ENCODE measurements around the gene PBXIP1.
"Not testable (repeated sequence)": the region's sequence is repeated elsewhere in the genome, so short reads cannot be mapped to it uniquely, and the experiment has no call there.

PBXIP1 gene

DNA sequence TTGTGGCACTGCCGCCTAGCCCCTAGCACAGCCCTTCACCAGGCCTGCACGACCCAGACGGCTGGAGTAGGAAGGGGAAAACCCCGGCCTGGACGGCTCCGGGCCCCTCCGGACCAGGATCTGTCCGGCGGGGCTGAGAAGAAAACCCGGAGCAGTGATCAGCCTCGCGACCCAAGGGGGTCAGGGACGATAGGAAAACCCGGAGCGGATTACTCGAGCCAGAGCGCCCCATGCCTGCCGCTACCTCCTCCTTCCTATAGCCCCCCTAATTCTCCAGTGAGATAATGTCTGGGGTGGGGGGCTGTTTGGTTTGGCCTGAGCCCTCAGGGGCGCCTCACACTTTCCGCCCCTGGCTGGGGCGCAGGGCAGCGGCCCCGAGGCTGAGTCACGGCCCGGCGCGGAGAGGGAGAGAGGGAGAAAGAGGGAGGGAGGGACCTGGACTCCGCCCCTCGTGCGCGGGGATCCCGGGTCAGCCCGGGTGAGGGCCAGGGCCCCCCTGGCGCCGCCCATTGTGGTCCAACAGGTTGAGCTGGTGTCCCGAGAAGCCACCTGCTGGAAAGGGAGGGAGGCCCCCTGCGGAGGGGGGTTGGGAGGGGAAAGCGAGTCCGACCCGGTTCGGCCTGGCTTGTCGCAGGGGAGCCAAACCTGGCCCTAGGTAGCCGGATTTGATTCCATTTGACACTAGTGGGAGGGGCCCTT is 45.0 kb upstream of the PBXIP1 start:
- DNase-seq (ENCODE audit: insufficient read length) (peak; percentile 85), FAIRE-seq (peak; percentile 92)
- TF ChIP-seq POLR2AphosphoS5 (IDR thresholded peaks at IDR 0.05; ENCODE audit: low read depth, low read length) = no peak
- TF ChIP-seq POLR2A (IDR thresholded peaks at IDR 0.05; ENCODE audit: low read depth, low read length) = peak; percentile 29; the same call in 1 of the 2 replicates
- TF ChIP-seq TAF1 (IDR thresholded peaks at IDR 0.05; ENCODE audit: borderline replicate concordance, low read depth, low read length) = 0 out of 2 replicates have a peak, but pooled peaks have one; percentile 48

DNA sequence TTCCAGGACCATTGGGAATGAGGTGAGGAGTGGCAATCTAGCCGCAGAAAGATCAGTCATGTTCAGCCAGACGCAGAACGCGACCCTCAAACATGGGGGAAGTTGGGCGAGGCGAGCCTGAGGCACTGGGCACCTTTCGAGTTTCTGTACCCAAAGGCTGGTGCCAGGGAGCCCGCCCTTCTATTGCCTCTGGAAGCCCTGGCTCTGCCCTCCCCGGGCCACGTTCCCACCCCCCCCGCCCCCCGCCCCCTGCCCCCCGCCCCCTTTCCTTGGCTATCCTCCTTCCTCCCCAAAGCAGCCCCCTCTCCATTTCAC is 44.5 kb upstream of the PBXIP1 start:
- TF ChIP-seq POLR2AphosphoS5 (IDR thresholded peaks at IDR 0.05; ENCODE audit: low read depth, low read length) (no peak), POLR2A (IDR thresholded peaks at IDR 0.05; ENCODE audit: low read depth, low read length) (no peak), TAF1 (IDR thresholded peaks at IDR 0.05; ENCODE audit: borderline replicate concordance, low read depth, low read length) (no peak)
- no peak for FAIRE-seq
- DNase-seq (ENCODE audit: insufficient read length) = no peak

DNA sequence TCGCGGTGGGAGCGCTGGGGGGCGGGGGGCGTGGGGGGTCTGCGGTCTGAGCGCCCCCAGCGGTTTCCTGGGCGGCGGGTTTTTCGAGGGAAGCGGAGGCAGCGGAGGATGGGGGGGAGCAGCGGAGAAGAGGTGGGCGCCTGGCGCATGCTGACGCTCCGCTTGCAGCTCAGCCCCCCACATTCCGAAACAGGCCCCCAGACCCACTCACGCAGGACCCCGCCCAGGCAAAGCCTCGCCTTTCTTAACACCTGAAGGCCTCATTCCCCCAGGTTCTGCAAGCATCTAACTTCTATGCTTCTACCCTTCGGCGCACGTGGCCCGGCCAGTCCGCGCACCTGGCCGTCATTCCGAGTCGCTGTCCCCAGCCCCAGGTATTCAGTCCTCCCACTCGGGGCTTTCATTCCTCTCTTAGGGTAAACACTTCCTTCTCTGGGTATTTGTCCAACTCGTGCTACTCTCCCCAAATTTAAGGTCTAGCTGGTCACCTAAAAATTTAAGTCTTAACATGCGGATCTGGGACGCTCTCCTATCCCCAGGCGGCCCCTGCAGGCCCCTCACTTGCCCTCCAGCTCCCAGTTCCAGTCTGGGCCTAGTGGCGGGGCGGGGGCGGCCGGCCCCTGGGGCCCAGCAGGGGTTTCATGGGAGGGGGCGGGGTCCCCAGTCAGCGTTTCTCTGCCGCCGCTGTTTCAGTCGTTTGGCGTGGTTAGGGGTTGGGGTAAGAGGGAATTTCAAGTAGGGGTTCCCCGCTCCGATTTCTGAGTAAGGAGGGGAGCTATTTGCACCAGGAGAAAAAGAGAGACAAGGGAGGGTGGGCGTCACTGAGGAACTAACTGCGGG is 43.9 kb upstream of the PBXIP1 start:
- DNase-seq (ENCODE audit: insufficient read length) = no peak

DNA sequence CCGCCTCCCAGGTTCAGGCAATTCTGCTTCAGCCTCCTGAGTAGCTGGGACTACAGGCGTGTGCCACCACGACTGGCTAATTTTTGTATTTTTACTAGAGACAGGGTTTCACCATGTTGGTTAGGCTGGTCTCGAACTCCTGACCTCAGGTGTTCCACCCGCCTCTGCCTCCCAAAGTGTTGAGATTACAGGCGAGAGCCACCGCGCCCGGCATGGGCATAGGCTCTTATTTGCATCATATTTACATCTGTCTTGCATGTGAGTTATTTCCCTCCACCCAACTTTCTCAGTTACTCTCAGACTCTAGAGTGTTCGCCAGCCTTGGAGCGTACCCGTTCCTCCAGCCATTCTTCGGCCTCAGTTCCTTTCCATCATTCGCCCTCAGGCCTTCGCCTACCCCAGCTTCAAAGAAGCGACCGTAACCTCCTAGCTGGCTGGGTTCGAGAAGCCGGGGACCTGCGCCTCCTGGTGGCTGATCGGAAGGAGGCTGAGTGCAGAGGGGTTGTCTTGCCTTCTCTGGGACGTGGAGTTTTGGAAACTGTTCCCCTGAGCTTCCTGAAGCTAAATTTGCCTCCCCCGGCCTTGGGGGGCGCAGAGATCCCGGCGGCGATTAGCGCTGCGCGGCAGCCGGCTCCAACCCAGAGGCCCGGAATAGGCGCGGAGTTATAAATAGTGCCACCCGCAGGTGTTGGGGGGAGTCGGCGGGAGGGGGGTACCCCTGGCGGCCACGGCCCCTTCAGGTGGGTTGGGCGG is 43.1 kb upstream of the PBXIP1 start:
- DNase-seq (ENCODE audit: insufficient read length) (peak; percentile 79), FAIRE-seq (peak; percentile 79)
- TF ChIP-seq POLR2A (IDR thresholded peaks at IDR 0.05; ENCODE audit: low read depth, low read length) (peak; percentile 81), TAF1 (IDR thresholded peaks at IDR 0.05; ENCODE audit: borderline replicate concordance, low read depth, low read length) (peak; percentile 67; the same call in 1 of the 2 replicates), POLR2AphosphoS5 (IDR thresholded peaks at IDR 0.05; ENCODE audit: low read depth, low read length) (no peak; the same call in 1 of the 2 replicates)

More for the DNA sequence above, 43.9 kb upstream of the PBXIP1 start:
- FAIRE-seq = peak; percentile 66
- TF ChIP-seq POLR2AphosphoS5 (IDR thresholded peaks at IDR 0.05; ENCODE audit: low read depth, low read length) (no peak), POLR2A (IDR thresholded peaks at IDR 0.05; ENCODE audit: low read depth, low read length) (0 out of 2 replicates have a peak, but pooled peaks have one; percentile 50)

DNA sequence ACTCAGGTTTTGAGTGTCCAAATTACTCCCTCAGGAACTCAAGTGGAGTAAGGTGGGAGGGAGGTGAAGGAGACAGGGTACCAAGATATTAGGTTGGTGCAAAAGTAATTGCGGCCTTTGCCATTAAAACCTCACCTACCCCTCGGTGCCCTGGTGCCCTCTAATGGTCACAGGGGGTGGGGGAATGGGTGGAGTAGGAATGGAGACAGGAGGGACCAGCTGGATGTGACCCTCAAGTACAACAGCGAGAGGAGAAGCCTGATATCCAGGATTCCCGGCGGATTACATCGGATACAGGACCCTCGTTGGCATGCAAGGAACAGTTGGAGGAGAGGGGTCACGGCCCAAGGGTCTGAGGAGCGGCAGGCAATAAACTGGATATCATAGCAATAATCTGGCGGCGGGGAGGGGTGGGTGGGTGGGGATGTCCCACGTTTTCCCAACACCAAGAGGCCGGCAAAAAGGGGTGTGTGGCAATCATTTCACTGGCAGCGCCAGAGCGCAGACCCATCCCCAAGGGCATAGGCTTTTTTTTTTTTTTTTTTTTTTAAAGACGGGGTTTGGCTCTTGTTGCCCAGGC is 42.4 kb upstream of the PBXIP1 start:
- no peak for DNase-seq (ENCODE audit: insufficient read length)
- FAIRE-seq = no peak
- TF ChIP-seq POLR2AphosphoS5 (IDR thresholded peaks at IDR 0.05; ENCODE audit: low read depth, low read length) (no peak), POLR2A (IDR thresholded peaks at IDR 0.05; ENCODE audit: low read depth, low read length) (no peak), TAF1 (IDR thresholded peaks at IDR 0.05; ENCODE audit: borderline replicate concordance, low read depth, low read length) (no peak)

DNA sequence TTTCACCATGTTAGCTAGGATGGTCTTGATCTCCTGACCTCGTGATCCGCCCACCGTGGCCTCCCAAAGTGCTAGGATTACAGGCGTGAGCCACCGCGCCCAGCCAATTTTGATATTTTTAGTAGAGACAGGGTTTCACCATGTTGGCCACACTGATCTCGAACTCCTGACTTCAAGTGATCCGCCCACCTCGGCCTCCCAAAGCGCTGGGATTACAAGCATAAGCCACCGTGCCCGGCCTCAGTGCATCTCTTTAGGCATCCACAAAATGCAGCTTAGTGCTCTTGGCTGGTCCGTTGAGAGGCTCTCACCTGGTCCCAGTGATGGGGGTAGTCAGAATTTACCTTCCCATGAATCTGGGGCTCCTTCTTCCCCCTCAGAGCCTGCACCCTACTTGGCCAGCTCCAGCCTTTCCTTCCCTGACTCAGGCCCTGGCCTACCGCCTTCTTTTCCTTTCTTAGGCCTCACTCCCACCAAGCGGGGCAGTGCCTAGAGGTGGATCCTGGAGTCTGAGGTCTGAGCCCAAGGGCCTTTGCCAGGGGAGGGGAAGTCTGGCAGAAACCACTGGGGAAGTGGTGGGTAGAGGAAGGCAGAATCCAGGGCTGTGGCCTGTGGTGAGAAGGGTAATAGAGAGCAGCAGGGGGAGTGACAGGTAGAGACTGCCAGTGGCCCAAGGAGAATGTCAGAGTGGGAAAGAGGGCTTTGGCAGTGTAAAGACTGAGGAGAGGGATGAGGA is 41.2 kb upstream of the PBXIP1 start:
- no peak for FAIRE-seq
- no peak for DNase-seq (ENCODE audit: insufficient read length)
- TF ChIP-seq TAF1 (IDR thresholded peaks at IDR 0.05; ENCODE audit: borderline replicate concordance, low read depth, low read length) = no peak

DNA sequence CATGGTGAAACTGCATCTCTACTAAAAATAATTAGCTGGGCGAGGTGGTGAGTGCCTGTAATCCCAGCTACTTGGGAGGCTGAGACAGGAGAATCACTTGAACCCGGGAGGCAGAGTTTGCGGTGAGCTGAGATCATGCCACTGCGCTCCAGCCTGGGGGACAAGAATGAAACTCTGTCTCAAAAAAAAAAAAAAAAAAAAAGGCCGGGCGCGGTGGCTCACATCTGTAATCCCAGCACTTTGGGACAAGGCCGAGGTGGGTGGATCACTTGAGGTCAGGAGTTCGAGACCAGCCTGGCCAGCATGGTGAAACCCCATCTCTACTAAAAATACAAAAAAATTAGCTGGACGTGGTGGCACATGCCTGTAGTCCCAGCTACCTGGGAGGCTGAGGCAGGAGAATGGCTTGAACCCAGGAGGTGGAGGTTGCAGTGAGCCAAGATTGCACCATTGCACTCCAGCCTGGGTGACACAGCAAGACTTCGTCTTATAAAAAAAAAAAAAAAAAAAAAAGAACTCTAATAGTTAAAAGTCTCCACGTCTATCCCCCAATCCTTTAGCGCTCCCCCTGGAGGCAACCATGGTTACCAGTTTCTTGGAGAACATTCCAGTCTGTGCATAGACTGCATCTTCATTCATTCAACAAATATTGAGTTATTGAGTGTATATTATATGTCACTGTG is 39.5 kb upstream of the PBXIP1 start:
- DNase-seq (ENCODE audit: insufficient read length); FAIRE-seq: not testable (repeated sequence)

DNA sequence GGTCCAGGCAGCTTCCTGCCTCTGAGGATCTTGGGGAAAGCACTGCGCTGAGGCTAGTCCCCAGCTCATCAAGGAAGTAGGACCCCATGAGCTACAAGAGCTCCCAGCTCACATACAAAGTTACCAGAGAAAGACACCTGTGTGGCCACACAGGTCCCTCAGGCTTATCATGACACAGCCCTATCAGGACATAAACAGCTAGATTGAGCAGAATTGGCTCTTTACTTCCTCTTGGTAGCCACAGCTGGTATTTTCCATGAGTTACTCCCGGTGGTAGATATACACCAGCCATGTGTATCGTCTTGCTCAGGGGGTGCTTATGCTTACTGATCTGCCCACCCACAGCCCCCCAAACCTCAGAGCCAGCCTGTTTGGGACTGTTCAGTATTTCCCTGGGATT is 38.7 kb upstream of the PBXIP1 start:
- TF ChIP-seq POLR2A (IDR thresholded peaks at IDR 0.05; ENCODE audit: low read depth, low read length) = no peak
- FAIRE-seq (no peak), DNase-seq (ENCODE audit: insufficient read length) (no peak)

DNA sequence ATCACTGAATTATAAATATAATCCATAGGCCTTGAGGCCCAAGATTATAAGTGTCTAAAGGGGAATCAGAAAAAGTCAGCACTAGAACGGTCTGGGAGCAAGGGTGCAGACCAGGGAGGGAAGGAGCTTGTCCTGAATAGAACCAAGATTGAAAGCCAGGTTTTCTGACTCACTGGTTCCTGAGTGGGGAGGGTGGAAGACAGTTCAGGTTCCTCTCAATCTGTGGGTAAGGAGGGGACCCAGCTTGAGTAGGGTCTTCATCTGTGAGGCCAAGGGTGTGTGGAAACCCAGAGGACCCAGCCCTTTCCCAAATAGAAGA is 38.3 kb upstream of the PBXIP1 start:
- DNase-seq (ENCODE audit: insufficient read length) = no peak
- FAIRE-seq = no peak
- no peak for TF ChIP-seq POLR2A (IDR thresholded peaks at IDR 0.05; ENCODE audit: low read depth, low read length)

DNA sequence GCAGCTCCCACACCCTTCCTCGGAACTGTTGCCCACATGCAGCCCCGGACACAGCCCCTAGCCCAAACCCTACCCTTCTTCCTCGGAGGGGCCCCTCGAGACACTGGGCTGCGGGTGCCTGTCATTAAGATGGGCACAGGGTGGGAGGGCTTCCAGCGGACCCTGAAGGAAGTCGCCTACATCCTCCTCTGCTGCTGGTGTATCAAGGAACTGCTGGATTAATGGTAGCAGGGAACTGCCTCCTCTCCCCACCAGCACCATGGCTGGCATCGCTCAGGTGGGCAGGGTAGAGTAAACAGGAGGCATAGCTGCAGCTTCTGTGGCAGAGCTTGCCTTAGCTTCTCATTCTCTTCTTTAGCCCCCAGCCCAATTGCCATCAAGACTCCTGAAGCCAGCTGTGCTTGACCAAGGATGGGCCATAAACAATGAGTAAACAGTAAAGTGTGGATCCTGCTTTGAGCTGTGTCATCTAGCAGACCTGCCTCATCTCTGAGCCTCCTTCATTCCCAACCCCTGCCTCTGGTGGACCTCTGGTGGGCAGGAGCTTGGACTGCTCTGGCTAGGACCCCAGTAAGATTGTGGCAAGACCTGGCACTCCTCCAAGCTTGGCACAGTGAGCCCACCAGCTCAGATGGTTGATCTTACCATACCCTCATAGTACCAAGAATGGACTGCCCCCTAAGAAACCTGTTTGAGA is 37.8 kb upstream of the PBXIP1 start, which contains the start of gene LENEP:
LENEP (plus strand) TSS at position 15 of the 697 bp plus-strand sequence; CDS start at position 37, 22 bp downstream.
- TF ChIP-seq POLR2A (IDR thresholded peaks at IDR 0.05; ENCODE audit: low read depth, low read length) (no peak), POLR2AphosphoS5 (IDR thresholded peaks at IDR 0.05; ENCODE audit: low read depth, low read length) (0 out of 2 replicates have a peak, but pooled peaks have one; percentile 27)
- FAIRE-seq (no peak), DNase-seq (ENCODE audit: insufficient read length) (no peak)
